HG02642 (cell line): ENCODE results near the gene PASK.

Source experiments
- ATAC-seq: cut with Tn5 transposase; IDR thresholded peaks from one replicate; pipeline ENCODE4 v1.9.1; 2021; ENCODE audit warnings: mild to moderate bottlenecking; ENCODE audit not compliant: unreplicated experiment, poor library complexity

The PASK gene

GRCh38 chr2:241130316-241130715 lies 19.0 kb downstream of the PASK start:
- ATAC-seq = no peak

GRCh38 chr2:241129086-241129871 lies 20.0 kb downstream of the PASK start:
- no peak for ATAC-seq

- no peak for ATAC-seq
Observed at GRCh38 chr2:241128266-241128665, 21.0 kb downstream of the PASK start.

GRCh38 chr2:241126771-241127202 lies 22.5 kb downstream of the PASK start:
- ATAC-seq = no peak

GRCh38 chr2:241126201-241126611 lies 23.1 kb downstream of the PASK start:
- no peak for ATAC-seq

- no peak for ATAC-seq
Observed at GRCh38 chr2:241125626-241126025, 23.6 kb downstream of the PASK start.

- ATAC-seq = no peak
Observed at GRCh38 chr2:241123816-241124536, 25.3 kb downstream of the PASK start.

- ATAC-seq = no peak
Observed at GRCh38 chr2:241122376-241123002, 26.8 kb downstream of the PASK start.

- no peak for ATAC-seq
Observed at GRCh38 chr2:241121008-241121407, 28.3 kb downstream of the PASK start.

- ATAC-seq = no peak
Observed at GRCh38 chr2:241120440-241120839, 28.8 kb downstream of the PASK start.

GRCh38 chr2:241118737-241119505 lies 30.4 kb downstream of the PASK start:
- no peak for ATAC-seq

- ATAC-seq = no peak
Observed at GRCh38 chr2:241116606-241117560, 32.4 kb downstream of the PASK start.

GRCh38 chr2:241115361-241115760 lies 33.9 kb downstream of the PASK start:
- no peak for ATAC-seq

- ATAC-seq = no peak
Observed at GRCh38 chr2:241114836-241115235, 34.4 kb downstream of the PASK start.

GRCh38 chr2:241112592-241112991 lies 36.7 kb downstream of the PASK start:
- no peak for ATAC-seq

- ATAC-seq = no peak
Observed at GRCh38 chr2:241112046-241112445, 37.2 kb downstream of the PASK start.

- peak; percentile 40 for ATAC-seq
Observed at GRCh38 chr2:241111440-241111805, 37.8 kb downstream of the PASK start.

- peak; percentile 44 for ATAC-seq
Observed at GRCh38 chr2:241110607-241111439, 38.4 kb downstream of the PASK start.
